Putamen (tissue), 1 donor: ENCODE results near the gene PTPRK.

ENCODE experiments used
- DNase-seq: peaks from one replicate; pipeline ENCODE4 v3.0.0-alpha.2; 2016; ENCODE audit warnings: low spot score

PTPRK gene

GRCh38 chr6:128515550-128516513 lies 4.6 kb downstream of the PTPRK start:
- DNase-seq = no peak

GRCh38 chr6:128513878-128514277 lies 6.5 kb downstream of the PTPRK start:
- no peak for DNase-seq

- no peak for DNase-seq
These were observed 8.1 kb downstream of the PTPRK start for GRCh38 chr6:128512296-128512695.

- DNase-seq = no peak
These were observed 8.9 kb downstream of the PTPRK start for GRCh38 chr6:128511506-128511905.

- DNase-seq = no peak
These were observed 10.7 kb downstream of the PTPRK start for GRCh38 chr6:128509709-128510108.

- peak; percentile 79 for DNase-seq
These were observed 11.7 kb downstream of the PTPRK start for GRCh38 chr6:128508588-128509296.

- no peak for DNase-seq
These were observed 12.8 kb downstream of the PTPRK start for GRCh38 chr6:128507337-128508310.

- DNase-seq = no peak
These were observed 14.8 kb downstream of the PTPRK start for GRCh38 chr6:128505603-128506002.

- no peak for DNase-seq
These were observed 16.3 kb downstream of the PTPRK start for GRCh38 chr6:128504003-128504654.

- DNase-seq = no peak
These were observed 19.4 kb downstream of the PTPRK start for GRCh38 chr6:128500749-128501600.

GRCh38 chr6:128500014-128500413 lies 20.4 kb downstream of the PTPRK start:
- DNase-seq = no peak

GRCh38 chr6:128499079-128499731 lies 21.2 kb downstream of the PTPRK start:
- no peak for DNase-seq

- no peak for DNase-seq
These were observed 22.2 kb downstream of the PTPRK start for GRCh38 chr6:128498234-128498633.

GRCh38 chr6:128495536-128496333 lies 24.7 kb downstream of the PTPRK start:
- no peak for DNase-seq

GRCh38 chr6:128494440-128494839 lies 26.0 kb downstream of the PTPRK start:
- no peak for DNase-seq

- DNase-seq = no peak
These were observed 26.5 kb downstream of the PTPRK start for GRCh38 chr6:128493877-128494276.

- DNase-seq = no peak
These were observed 28.0 kb downstream of the PTPRK start for GRCh38 chr6:128492386-128492785.

- DNase-seq = no peak
These were observed 28.7 kb downstream of the PTPRK start for GRCh38 chr6:128491610-128492206.
